NT2/D1 (cell line): ENCODE data around the gene RPS6KA2.

Source experiments
- SUZ12 ChIP-seq: IDR thresholded peaks from 2 replicates; pipeline ENCODE4 v1.6.1; 2011; ENCODE audit not compliant: insufficient read length, insufficient read depth; ENCODE audit errors: extremely low read depth
- YY1 ChIP-seq: IDR thresholded peaks from 2 replicates; pipeline ENCODE4 v1.6.1; 2011; ENCODE audit not compliant: insufficient read length, insufficient read depth
- ZNF274 ChIP-seq: IDR thresholded peaks from 2 replicates; pipeline ENCODE4 v1.6.1; 2011; ENCODE audit warnings: mild to moderate bottlenecking, low read depth, low read length

DNA sequence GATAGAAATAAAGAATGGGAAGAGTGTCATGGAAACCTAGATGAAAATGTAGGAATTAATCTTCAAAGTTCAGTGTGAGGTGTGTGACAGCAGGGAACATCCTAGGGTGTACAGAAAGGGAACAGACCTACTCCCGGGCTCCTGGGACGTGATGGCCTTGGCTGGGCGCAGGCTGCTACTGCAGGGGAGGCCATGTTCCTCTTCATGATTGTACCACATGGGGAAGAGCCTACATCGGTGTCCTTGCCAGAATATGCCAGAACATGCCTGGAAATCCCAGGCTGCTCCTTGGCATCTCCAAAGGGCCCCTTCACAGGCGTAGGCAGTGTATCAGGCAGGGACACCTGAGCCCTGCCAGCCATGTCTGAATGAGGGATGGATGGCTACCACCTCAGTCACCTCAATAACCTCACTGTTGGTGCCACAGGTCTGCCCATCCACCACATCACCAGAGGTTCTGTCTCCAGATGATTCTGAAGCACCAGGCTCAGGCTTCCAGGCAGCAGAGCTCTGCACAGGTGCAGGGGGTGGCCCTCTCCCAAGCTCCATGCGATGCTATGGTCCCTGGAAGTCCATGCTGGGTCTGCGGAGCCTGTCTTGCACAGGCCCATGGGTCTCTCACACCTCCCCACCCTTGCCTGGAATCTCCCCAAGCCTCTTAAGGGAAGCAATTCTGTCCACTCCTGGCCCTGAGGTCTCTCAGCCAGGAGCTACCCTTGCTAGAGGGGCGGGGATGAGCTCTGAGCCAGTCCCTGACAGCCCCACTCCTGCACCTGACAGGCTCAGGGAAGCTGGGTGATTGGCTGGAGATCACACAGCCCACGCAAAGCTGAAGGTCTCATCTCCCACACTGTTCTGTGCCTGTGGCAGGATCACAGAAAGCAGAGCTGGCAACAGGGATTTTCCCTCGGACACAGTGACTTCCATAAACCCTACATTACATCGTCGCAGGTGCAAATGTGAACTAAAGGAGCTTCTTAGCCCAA lies 60.7 kb downstream of the RPS6KA2 start:
- TF ChIP-seq ZNF274 (no peak), YY1 (no peak), SUZ12 (no peak)
